Large intestine (tissue), 12 donors: ENCODE data around the gene GUSB. TPM values are rescaled to one million over a fixed set of nuclear protein-coding genes. Genes with fewer than 3 reads are reported as not detected.
"Not testable (repeated sequence)": the region's sequence is repeated elsewhere in the genome, so short reads cannot be mapped to it uniquely, and the experiment has no call there.

ENCODE experiments used
- DNase-seq, 2 donors: peaks; one replicate each; pipeline versions ENCODE4 v3.0.0 to v3.0.0-alpha.2; 2013
- H3K27ac ChIP-seq: one replicate; pipeline ENCODE4 v1.5.1; 2013; ENCODE audit warnings: low read length
- H3K27me3 ChIP-seq: 2 replicates; pipeline ENCODE4 v1.6.1; 2013; ENCODE audit warnings: low read length; ENCODE audit not compliant: control insufficient read depth, insufficient read depth
- H3K36me3 ChIP-seq: 2 replicates; pipeline ENCODE4 v1.6.1; 2013; ENCODE audit warnings: low read length; ENCODE audit not compliant: control insufficient read depth, insufficient read depth
- H3K4me1 ChIP-seq: one replicate; pipeline ENCODE4 v1.6.1; 2013; ENCODE audit warnings: low read length; ENCODE audit not compliant: control insufficient read depth, insufficient read depth
- H3K4me3 ChIP-seq: one replicate; pipeline ENCODE4 v1.5.1; 2013; ENCODE audit warnings: low read length
- H3K9me3 ChIP-seq: one replicate; pipeline ENCODE4 v1.6.1; 2013; ENCODE audit warnings: mild to moderate bottlenecking, low read depth, low read length, moderate library complexity; ENCODE audit not compliant: control insufficient read depth
- WGBS: methylation state at CpG from one replicate; pipeline ENCODE4 v1.1.5; 2013; ENCODE audit warnings: low lambda C conversion rate; ENCODE audit not compliant: insufficient coverage; 5-methylcytosine and 5-hydroxymethylcytosine counted together
- long read RNA-seq, 11 donors: transcript quantifications; one replicate each; lab custom pipeline, GENCODE V29; 2026
- polyA plus RNA-seq: library from polyadenylated mRNA; unstranded; fragments of 120-200 nt; gene quantifications from one replicate; pipeline ENCODE4 v1.2.1, GENCODE V29; 2013

Gene GUSB
- 116 TPM for polyA plus RNA-seq
- long read RNA-seq, donor 1, transcript GUSB-201 (12 exons, 2,300 nt) = major isoform, 6 of 7 reads
- long read RNA-seq, donor 1, partial matches to known transcripts = 0 of 7 reads
- long read RNA-seq, donor 1, other reads (novel, unspliced or antisense) = 0 of 7 reads
- long read RNA-seq, donor 2, transcript GUSB-201 (12 exons, 2,300 nt) = major isoform, 19 of 371 reads
- long read RNA-seq, donor 2, partial matches to known transcripts = 329 of 371 reads
- long read RNA-seq, donor 2, other reads (novel, unspliced or antisense) = 23 of 371 reads
- long read RNA-seq, donor 3, transcript GUSB-201 (12 exons, 2,300 nt) = major isoform, 36 of 254 reads
- long read RNA-seq, donor 3, partial matches to known transcripts = 187 of 254 reads
- long read RNA-seq, donor 3, other reads (novel, unspliced or antisense) = 31 of 254 reads
- long read RNA-seq, donor 4, partial matches to known transcripts = 17 of 18 reads
- long read RNA-seq, donor 4, other reads (novel, unspliced or antisense) = 0 of 18 reads
- long read RNA-seq, donor 5, transcript GUSB-201 (12 exons, 2,300 nt) = major isoform, 11 of 20 reads
- long read RNA-seq, donor 5, partial matches to known transcripts = 0 of 20 reads
- long read RNA-seq, donor 5, other reads (novel, unspliced or antisense) = 7 of 20 reads
- long read RNA-seq, donor 6, transcript GUSB-201 (12 exons, 2,300 nt) = major isoform, 13 of 22 reads
- long read RNA-seq, donor 6, partial matches to known transcripts = 0 of 22 reads
- long read RNA-seq, donor 6, other reads (novel, unspliced or antisense) = 9 of 22 reads
- long read RNA-seq, donor 7, transcript GUSB-201 (12 exons, 2,300 nt) = major isoform, 14 of 67 reads
- long read RNA-seq, donor 7, partial matches to known transcripts = 48 of 67 reads
- long read RNA-seq, donor 7, other reads (novel, unspliced or antisense) = 5 of 67 reads
- long read RNA-seq, donor 8, transcript GUSB-201 (12 exons, 2,300 nt) = major isoform, 19 of 51 reads
- long read RNA-seq, donor 8, partial matches to known transcripts = 21 of 51 reads
- long read RNA-seq, donor 8, other reads (novel, unspliced or antisense) = 11 of 51 reads
- long read RNA-seq, donor 9, transcript GUSB-201 (12 exons, 2,300 nt) = major isoform, 13 of 105 reads
- long read RNA-seq, donor 9, partial matches to known transcripts = 85 of 105 reads
- long read RNA-seq, donor 9, other reads (novel, unspliced or antisense) = 7 of 105 reads
- long read RNA-seq, donor 10, transcript GUSB-201 (12 exons, 2,300 nt) = major isoform, 28 of 146 reads
- long read RNA-seq, donor 10, partial matches to known transcripts = 105 of 146 reads
- long read RNA-seq, donor 10, other reads (novel, unspliced or antisense) = 13 of 146 reads
- long read RNA-seq, donor 11, transcript GUSB-201 (12 exons, 2,300 nt) = major isoform, 24 of 89 reads
- long read RNA-seq, donor 11, partial matches to known transcripts = 59 of 89 reads
- long read RNA-seq, donor 11, other reads (novel, unspliced or antisense) = 6 of 89 reads

DNA sequence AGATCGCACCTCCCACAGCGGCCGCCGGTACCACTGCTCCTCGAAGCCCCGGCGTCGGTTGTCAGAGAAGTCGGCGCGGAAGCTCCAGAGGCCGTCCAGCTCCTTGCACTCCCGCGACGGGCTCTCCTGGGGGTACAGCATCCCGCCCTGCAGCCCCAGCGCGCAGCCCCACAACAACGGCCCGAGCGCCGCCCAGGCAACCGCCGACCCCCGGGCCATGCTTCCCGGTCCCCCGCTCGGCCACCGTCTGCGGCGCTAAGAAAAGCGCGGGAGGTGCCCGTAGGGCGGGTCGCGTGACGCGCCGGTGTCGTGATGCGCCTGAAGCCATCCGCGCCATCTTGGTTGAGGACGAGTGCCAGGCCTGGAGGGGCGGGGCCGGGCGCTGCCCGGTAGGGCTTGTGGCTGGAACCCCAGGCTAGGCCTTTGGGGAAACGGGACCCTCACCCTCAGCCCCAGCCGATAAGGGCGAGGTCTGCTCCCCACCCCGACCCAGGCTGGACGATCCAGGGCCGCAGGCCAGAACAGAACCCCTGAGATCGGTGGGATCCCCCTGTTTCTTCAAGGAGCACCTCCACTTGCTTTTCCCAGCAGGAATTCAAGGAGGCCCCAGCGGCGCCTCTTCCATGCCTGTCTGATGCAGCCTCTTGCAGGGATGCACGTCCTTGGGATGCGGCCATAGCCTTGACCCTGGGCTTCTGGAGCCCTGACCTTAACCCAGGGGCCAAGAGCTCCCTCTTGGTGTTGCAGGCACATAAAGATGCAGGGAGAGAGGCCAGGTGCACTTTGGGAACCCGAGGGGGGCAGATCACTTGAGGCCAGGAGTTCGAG is at the start of gene GUSB:
Gene GUSB, minus strand, starts transcription at position 249 of the 828 bp plus-strand sequence. Its CDS starts 30 bp downstream, at position 219.
- Histone ChIP-seq H3K4me3 (peak within 1 kb of the TSS; percentile 85), H3K27ac (peak within 1 kb of the TSS; percentile 37), H3K9me3 (no peaks in the 10 kb centered on the region), H3K4me1 (peaks cover 13% of the 10 kb centered on the region), H3K27me3 (no peaks in the 10 kb centered on the region), H3K36me3 (peaks cover 20% of the 10 kb centered on the region)
- peak; percentile 91 to 94 for DNase-seq
- WGBS = no CpG with 5 or more reads among the region's 62 CpGs

DNA sequence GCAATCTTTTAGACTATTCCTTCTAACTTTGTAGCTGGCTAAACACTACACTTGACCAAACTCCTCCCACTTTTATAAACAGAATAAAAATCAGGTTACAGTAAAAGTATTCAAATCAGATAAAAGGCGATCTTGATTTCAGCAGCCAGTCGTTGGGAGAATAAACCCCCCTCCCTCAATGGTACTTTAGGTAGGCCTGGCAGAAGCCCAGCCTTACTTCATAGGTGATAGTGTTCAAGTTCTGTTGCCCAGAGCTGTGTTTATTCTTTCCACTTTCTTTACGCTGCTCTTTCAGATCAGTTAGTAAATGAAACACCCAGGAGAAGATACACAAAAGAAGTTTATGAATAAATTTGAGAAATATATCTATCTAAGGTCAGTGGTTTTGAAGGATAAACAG is 46.3 kb upstream of the GUSB start:
- no CpG with 5 or more reads among the region's 3 CpGs for WGBS
- H3K4me1 ChIP-seq, H3K4me3 ChIP-seq, H3K27me3 ChIP-seq, H3K9me3 ChIP-seq, H3K27ac ChIP-seq, H3K36me3 ChIP-seq, DNase-seq: not testable (repeated sequence)

DNA sequence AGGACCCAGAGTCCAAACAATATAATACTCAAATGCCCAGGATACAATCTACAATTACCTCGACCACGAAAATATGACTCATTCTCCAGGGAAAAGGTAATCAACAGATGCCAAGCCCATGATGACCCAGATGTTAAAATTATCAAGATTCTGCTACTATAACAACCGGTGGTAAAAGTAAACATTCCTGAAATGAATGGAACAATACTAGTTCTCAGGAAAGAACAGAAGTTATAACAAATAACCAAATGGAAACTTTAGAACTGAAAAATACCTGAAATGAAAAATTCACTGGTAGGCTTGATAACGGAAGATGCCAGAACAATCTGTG is 34.1 kb upstream of the GUSB start:
- peak; percentile 33 to 69 for DNase-seq
- H3K9me3 ChIP-seq = no peaks in the 10 kb centered on the region
- 40% methylated on average over 2 of the region's 4 CpGs for WGBS
- no peak overlapping the region for H3K4me3 ChIP-seq
- peaks cover 14% of the 10 kb centered on the region for H3K4me1 ChIP-seq
- no peaks in the 10 kb centered on the region for H3K36me3 ChIP-seq
- H3K27ac ChIP-seq = no peak overlapping the region
- no peaks in the 10 kb centered on the region for H3K27me3 ChIP-seq

DNA sequence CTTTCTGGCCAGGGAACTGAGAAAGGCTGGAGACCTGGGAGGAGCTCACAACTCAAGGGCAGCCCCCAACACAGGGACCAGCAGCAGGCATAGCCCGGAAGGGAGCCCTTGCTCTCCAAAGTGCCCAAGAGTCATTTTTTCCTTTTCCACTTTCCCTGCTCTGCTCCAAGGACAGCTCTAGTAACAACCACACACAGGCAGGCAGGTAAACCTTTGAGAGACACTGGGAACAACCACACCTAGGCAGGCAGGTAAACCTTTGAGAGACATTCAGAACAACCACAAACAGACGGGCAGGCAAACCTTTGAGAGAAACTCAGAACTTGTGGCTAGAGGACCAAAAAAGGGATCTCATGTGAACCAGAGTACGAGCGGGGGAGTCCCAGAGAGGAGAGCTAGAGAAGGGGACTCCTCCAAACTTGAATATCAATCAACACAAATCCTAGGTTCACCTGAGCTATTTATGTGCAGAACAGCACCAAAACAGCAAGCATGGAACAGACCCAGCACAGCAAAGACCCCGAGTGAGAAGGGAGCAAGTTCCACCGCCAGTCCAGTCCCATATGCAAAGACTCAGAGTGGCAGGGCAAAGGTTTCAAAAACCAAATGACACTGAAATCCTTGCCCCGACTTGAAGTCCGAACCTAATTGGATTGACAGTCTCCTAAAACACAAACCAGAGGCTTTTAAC is 33.6 kb upstream of the GUSB start:
- no peak for DNase-seq
- H3K27ac ChIP-seq = peak overlapping the region; percentile 39

DNA sequence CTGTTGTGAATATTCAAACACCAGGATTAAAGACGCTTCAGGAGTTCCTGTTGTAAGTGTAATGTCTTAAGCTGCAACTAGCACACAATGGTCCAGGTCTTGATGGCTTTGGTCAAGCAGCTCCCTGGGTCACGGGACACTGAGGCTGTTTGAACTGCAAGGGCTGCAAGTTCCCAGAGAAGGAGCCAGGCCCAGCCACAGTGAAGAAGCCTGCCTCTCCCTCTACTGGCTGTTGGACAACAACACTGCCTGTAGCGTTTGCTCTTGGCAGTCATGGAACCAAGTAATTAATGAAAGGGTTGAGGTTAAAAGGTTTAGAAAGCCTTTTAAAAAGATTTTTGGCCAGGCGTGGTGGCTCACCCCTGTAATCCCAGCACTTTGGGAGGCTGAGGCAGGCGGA is 31.9 kb upstream of the GUSB start:
- DNase-seq = peak; percentile 73 to 77
- Histone ChIP-seq H3K4me1 (peaks cover 14% of the 10 kb centered on the region), H3K4me3 (no peak overlapping the region), H3K36me3 (no peaks in the 10 kb centered on the region), H3K27me3 (no peaks in the 10 kb centered on the region), H3K9me3 (no peaks in the 10 kb centered on the region), H3K27ac (no peak overlapping the region)
- no CpG with 5 or more reads among the region's 5 CpGs for WGBS

More for the DNA sequence above, 33.6 kb upstream of the GUSB start:
- WGBS = no CpG with 5 or more reads among the region's 8 CpGs
- Histone ChIP-seq H3K4me1 (peaks cover 14% of the 10 kb centered on the region), H3K36me3 (no peaks in the 10 kb centered on the region), H3K27me3 (no peaks in the 10 kb centered on the region), H3K9me3 (no peaks in the 10 kb centered on the region), H3K4me3 (no peak overlapping the region)

DNA sequence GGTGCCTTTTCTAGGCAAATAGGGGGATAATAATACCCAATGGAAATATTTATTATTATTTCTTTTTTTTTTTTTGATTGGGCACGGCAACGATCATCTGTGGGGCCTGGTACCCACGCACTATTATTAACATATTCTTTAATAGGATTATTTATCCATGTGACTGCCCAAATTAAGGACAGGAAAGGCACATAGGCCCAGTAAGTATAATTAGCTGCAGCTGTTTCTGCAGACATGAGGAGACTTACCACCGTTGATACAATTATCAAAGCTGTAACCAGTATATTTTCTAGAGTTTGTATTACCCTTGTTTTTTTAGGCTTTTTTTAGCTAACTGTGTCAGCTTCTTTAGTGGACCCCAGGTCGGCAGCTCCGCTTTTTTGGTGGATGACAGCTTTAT is 25.2 kb upstream of the GUSB start:
- H3K36me3 ChIP-seq = no peaks in the 10 kb centered on the region
- no peaks in the 10 kb centered on the region for H3K9me3 ChIP-seq
- H3K27me3 ChIP-seq = no peaks in the 10 kb centered on the region
- 100% methylated on average over 2 of the region's 6 CpGs for WGBS
- DNase-seq = no peak
- H3K4me1 ChIP-seq = peaks cover 15% of the 10 kb centered on the region
- no peak overlapping the region for H3K4me3 ChIP-seq
- no peak overlapping the region for H3K27ac ChIP-seq

DNA sequence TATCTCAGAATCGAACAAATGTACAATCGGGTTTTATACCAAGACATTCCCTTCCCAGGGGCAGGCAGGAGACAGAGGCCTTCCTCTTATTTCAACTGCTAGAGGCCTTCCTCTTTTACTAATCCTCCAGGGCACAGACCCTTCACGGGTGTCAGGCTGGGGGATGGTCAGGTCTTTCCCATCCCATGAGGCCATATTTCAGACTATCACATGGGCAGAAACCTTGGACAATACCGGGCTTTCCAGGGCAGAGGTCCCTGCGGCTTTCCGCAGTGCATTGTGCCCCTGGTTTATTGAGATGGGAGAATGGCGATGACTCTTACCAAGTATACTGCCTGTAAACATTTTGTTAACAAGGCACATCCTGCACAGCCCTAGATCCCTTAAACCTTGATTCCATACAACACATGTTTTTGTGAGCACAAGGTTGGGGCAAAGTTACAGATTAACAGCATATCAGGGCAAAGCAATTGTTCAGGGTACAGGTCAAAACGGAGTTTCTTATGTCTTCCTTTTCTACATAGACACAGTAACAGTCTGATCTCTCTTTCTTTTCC is 23.2 kb upstream of the GUSB start:
- not testable (repeated sequence) for H3K36me3 ChIP-seq, H3K9me3 ChIP-seq, H3K27me3 ChIP-seq, H3K4me3 ChIP-seq
- H3K27ac ChIP-seq = peak overlapping the region; percentile 78
- no CpG with 5 or more reads among the region's 8 CpGs for WGBS
- DNase-seq = peak; percentile 35 to 70
- H3K4me1 ChIP-seq = peaks cover 24% of the 10 kb centered on the region

DNA sequence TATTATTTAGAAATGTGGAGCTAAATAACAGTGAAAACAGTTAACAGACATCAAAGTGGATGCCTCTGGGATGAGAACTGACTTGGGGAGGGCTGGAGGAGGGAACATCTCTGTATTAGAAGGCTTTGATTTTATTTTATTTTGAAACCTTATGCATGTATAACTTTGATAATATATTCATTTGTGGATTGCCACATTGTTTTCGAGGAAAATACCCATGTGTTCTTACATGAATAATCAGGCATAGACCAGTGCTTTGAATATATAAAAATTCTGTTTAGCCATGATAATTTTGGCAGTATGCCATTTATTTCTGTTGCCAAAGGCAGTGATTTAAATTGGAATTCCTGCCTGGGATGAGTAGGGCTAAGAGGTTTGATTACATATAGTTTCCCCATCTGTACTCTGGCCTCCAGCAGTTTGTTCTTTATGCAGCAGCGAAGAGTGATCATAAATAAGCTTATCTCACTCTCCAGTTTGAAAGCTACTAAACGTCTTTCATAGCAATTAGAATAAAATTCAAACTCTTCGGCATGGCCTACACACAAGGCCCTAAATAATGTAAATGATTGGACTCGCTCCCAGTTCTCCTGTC is 18.9 kb upstream of the GUSB start:
- H3K4me1 ChIP-seq = peaks cover 23% of the 10 kb centered on the region
- not testable (repeated sequence) for H3K9me3 ChIP-seq, H3K27me3 ChIP-seq, H3K36me3 ChIP-seq, DNase-seq, H3K4me3 ChIP-seq
- peak overlapping the region; percentile 1 for H3K27ac ChIP-seq
- WGBS = no CpG with 5 or more reads among the region's 5 CpGs
